Medulla oblongata (tissue), 1 donor: Measurements from ENCODE around the gene EFNA5.

Experiments used
- DNase-seq: peaks from one replicate; pipeline ENCODE4 v3.0.0-alpha.2; 2015; ENCODE audit errors: extremely low spot score

EFNA5 gene

DNA sequence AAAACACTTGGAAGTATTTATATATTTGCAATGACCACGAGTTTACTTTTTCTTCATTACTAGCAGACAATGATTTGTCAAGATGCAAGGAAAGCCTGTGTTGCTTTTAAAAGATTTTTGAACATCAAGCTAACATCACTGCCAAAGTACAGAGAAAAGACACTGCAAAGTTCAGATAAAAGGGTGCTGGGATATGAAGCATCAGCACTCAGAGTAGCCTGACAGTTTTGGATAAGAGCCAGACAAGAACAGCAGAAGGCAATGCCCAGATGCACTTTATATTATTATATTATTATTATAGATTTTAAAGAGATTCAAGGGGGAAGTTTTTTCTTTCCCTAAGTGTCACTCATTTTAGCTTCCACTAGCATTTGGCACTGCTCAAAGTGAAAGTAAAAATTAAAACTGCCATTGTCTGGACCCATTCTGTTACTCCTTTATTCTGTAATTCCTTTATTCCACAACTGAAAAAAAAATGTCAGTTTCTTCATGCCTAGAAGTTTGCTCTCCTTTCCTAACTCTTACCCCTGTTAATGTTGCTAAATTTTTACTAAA, 240.6 kb downstream of the EFNA5 start:
- no peak for DNase-seq

DNA sequence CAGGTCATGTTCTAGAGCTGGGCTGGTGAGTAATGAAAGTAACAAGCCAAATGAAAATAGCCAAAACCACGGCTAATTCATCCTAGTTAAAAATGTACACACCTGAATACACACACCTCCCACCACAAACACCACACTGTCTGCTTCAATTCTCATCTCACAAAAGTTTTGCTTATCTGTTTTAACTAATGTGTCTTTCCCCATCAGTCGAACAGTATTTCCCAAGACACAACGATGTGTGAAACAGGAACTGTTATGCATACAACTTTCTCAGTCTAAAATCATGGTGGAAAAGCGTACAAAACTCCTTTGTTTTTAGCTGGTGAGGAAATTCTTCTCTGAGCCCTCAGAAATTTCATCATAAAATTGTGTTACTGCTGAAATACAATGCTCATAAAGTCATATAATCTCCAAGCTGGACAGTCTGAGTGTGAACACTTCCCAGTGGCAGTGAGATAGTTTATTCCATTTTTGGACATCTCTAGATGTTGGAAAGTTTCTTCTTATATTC, 242.4 kb downstream of the EFNA5 start:
- DNase-seq: no peak

DNA sequence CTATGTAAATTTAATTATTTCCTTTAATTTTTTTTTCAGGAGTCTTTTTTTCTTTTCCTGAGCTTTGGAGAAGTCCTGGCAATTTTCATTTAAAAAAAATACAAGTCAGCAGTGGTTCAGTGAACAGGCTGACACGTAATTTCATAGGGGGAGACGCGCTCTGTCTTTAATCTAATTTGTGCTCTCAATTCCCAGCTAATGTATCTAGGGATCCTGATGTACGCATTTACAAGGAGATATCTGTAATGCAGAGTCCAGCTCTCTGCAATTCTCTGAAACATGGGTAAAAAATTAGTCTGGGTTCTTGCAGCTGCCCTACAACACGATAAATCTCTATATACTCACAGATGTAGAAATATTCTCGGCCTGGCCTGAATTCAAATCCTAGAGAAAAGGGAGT, 243.9 kb downstream of the EFNA5 start:
- no peak for DNase-seq

DNA sequence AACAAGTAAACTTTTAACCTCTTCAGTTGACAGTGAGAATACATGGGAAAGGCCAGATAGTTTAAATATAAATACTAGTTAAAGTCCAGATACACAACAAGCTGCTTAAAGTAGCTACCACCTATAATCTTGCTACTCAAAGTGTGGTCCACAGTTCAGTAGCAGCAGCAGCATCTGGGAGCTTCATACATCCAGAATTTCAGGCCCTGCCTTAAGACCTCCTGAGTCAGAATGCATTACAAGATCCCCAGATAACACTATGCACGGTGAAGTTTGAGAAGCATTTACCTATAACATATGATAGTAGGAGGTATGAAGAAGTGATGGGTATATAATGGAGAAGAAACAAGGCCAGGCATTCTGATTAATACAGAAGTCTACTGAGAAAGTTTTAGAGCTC, 244.5 kb downstream of the EFNA5 start:
- DNase-seq: no peak

DNA sequence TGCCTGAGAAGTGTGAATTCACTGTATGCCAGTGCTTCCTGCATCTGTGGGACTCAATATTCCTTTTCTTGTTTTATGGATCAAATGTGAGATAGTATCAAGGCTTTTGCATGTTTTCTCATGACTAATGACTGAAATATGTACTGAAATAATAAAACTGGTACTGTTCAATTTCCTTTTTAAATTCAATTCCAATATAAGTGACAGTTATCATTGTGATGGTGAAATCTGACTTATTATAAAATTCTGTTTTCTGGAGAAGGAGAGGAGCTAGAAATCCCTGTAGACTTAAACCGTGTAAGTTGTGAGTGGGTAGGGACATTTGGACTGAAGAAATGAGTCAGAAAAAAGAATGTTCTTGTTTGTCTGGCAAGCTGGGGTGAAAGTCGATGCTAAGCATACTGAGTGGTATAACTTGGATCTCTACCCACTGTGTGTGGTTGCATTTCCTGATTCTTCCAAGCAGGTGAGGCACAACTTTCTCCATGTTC, 245.2 kb downstream of the EFNA5 start:
- no peak for DNase-seq

DNA sequence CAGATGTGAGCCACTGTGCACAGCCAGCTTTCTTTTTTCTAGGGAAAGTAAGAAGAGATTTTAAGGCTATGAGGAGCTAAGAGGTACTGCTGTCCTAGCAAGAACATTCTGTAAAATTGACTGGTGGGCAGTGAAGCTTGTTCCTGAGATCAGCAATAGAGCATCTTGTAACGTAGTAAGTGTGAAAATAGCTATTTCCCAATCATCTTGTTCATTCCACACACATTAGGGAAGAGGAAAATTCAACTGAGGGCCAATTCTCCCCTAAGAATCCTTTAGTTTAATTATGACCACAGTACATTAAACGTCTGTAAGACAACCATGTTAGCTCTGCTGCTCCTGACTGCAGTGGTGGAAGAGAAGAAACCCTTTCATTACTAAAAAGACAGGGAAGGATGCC, 246.2 kb downstream of the EFNA5 start:
- DNase-seq: no peak

DNA sequence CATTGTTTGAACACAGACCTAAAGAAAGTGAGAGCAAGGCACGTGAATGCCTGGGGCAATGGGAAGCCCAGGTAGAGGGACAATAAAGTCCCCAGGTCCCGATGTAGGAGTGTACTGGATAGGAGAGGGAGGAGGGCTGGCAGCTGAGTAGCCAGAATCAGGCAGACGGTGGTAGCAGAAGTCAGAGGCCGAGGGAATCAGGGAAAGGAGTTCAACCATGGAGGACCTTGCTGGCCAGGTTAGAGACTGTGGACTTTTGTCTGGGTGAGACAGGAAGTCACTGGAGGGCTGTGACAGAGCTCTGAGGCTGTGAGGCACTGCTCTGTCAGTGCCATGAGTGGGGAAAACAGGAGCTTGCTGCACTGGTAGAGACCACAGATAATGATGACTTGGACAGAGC, 248.2 kb downstream of the EFNA5 start:
- DNase-seq: no peak

DNA sequence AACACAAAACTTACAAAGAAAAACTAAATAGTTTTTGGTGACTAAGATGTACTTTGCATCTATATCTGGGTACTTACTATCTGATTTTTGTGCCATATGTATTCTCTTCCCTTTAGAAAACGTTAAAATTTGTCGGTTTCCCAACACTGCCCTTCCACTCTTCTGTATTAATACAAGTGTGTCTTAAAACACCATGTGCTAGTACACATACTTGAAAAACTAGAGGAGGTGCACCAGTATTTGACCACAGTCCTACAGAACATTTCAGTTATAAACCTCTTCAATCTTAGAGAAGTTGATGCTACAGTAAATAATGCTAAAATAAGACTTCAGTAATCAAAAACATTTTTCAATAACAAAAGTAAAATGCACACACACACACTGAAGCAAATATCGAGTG, 251.2 kb downstream of the EFNA5 start:
- DNase-seq: no peak

DNA sequence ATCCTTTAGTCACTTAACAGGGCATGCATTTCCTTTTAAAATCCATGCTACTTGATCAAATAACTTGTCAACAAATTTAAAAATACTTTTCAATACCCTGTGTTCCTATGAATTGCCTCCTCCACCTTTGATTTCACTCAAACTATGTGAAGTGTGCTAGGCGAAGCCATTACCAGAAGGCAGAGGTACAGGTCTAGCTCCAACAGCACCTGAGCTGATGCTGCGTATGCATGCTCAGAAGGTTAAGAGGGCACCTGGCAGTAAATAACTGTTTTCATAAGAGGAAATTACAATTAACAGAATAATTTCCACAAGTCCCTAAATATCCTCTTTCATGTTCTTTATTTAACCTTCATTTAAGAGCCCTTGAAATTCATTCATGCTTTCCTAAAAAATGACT, 251.8 kb downstream of the EFNA5 start:
- no peak for DNase-seq

DNA sequence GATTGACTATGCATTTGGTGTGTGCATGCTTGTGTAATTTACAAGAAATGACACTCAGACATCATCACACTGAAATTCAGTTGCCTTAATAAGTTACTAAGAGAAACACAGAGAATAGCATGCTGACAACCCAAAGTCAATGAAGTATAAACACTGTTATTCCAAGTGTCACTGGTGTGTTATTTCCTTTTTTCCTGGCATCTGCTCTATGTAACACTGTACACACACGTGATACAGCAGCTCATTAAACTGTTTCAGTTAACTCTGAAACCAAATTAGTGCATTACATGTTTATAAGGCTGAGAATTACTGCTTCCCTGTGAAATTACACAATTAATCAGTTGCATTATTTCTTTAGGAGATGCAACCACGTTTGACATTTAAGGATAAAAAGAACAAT, 252.7 kb downstream of the EFNA5 start:
- no peak for DNase-seq

DNA sequence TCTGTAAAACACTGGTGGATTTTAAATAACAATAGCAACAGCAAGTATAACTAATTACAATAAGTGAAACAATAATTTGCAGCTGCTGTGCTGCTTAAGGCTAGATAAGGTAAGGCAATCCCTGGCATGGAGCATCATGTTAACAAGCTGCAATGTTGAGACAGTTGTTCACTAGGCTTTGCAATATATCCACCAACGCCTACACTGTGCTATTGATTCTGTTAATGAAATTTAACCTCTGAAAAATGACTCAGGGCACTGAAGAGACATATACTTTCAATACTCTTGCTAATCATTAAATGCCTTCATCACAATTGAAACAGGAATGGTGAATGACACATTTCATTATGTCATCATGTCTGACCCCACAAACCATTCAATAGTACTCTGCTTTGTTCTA, 255.0 kb downstream of the EFNA5 start:
- DNase-seq: no peak

DNA sequence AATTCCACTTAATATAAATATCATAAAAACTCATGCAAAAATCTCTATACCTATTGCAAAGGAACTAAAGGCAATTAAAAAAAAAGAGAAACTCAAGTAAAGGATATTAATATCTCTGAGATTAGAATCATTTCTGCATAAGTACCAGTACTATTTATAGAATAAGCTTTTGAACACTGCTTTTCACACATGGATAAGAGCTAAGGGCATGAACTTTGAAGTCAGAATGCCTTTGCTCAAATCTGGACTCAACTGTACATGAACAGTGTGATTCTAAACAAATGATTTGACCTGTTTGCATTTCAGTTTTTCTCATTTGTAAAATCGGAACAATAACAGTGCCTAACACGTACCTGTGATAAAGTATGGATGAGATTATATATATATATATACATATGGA, 255.9 kb downstream of the EFNA5 start:
- no peak for DNase-seq

DNA sequence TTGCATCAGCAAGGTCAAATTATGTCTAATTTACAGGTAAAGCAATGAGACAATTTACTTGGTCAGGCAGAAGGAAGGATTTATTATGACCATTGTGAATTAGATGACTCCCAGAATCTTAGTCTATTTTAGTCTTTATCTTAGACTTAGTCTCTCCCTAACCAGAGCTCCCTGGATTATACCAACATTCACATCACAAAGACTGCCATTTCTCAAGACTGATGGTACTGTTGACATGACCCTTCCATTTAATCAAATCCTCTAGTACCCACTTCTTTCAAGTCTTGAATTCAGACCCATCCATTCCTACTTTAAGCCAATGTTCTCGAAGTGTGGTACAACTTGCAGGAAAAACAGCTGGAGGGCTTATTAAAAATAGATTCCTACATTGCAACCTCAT, 257.0 kb downstream of the EFNA5 start:
- no peak for DNase-seq

DNA sequence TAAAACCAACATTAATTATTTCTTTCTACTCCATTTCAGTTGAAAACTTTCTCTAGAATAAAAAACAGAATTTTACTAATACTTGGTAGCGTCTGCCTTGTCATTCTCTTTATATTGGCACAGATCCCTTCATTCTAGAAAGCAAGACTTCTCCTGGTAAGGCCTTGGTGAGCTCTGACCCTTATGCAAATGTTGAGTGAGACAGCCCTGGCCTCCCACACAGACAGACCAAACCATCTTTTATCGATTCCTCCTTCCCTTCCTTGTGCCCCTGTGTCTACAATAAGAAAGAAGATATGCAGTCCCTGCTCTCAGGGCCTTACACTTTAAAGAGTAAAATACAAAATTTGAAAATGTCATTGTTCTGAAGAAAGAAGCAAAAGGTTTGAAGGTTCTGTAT, 262.2 kb downstream of the EFNA5 start:
- DNase-seq: no peak

DNA sequence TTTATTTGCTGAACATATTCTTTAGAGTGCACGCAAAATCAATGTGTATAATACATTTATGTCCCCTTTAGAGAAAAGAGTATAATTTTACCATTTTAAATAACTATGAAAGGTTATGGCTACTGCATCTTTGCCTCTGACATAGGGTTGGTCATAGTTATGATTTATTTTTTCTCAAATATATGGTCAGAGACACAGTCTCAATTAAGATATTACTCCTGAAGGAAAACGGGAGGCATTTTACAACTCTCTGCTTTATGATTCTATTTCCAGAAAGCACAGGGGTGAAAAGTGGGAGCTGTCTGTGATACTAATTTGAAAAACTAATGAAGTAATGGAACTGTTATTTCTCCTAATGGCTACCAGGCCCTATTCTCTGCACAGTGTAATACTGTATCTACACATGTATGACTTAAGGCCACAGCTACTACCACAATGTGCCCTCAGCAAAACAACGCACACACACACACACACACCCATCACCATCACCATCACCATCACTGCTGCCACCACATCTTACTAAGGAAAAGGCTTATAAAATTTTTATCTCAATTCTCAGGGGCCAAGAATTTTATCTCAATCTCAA, 262.9 kb downstream of the EFNA5 start:
- no peak for DNase-seq

DNA sequence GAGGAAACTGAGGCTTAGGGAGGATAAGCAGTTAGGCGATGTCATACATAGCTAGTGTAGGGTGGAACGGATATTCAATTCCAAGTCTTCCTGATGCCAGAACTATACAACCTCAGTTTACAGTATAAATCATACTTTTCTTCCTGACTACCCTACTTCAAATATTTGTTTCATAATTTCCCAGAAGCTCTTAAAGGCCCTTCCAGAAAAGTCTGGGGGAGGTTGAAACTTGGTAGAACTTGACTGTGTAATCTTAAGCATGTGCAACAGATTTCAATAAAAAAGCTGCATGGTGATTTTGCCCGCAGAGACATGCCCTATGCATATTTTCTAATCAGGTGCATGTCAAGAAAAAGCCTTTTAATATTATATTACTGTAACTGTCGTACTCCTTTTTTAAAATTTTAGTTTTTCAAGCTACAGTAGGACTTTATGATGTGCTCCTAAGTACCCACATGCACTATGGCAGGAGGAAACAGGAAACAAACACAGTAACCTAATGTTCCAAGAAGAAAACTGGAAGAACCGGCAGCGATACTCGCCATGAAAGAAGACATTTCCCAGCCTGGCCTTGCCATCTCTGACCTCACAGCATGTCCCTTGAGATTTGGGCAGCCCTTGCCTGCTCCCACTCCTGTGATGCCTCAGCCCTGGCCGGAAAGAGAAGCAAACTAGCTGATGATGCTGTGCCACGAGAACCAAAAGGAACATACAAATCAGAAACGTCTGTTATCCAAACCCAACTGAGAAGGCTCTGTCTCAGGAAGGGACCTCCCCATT, 266.0 kb downstream of the EFNA5 start:
- DNase-seq: no peak

DNA sequence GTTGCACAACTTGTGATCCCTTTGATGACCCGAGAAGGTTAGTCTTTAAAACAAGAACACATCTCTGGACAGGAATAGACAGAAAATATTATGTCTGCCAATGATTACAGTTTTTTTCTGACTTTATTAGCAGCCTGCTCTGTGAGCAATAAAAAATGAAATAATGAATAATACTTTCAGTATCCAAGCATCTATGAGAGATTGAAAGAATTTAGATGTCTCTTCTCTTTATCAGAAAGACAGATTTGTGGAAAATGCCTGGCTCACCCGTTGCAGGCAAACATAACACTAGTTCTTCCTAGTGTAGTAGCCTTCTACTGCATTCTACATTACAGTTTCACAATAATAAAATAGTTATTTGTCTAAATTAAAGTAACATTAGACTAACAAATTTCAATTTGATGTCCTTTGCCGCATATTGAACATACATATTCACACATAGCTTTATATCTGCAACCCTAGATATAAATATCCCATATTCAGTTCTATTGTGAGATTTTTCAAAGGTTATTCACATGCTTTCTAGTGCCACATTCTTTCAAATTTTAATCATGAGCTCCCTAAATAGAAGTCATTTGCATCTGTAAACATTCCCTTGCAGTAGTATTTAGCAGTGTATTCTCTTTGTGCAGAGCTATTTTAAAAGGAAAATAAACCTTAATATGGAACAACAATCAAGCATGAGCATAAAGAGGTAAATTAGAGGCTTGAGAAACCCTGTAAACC, 267.3 kb downstream of the EFNA5 start:
- DNase-seq: no peak

DNA sequence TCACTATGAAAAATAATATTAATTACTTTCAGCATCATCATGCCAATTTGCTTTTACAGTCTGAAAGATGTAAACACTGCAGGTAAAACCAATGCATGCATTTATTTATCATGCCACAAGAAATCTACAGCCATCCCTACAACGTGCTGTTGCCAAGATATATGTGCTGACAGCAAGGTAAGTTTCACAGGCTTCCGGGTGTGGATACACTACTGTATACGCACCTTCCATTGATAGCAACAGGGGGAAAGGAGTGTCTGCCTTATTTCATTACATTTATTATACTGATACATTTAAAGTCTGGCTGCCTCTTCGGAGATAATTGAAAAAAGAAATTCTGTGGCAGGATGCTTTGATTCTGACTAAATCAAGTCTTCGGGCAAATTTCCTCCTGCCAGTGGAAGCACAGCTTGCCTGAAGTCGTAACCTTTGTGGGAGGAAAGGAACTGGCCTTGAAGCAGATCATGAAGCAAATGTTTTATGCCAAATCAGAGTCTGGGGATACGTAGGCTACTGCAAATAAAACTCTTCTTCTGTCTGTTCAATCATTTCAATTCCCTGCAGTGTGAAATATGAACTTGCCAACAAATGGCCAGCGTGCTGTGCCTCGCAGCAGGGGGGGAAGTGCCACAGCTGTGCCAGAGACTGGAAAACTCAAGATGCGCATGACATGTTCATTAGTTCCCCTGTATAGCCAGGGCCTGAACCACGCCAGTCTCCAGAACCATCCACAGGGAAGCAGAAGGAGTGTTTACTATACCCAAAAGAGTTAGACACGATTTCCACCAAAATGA, 268.1 kb downstream of the EFNA5 start:
- DNase-seq: no peak

DNA sequence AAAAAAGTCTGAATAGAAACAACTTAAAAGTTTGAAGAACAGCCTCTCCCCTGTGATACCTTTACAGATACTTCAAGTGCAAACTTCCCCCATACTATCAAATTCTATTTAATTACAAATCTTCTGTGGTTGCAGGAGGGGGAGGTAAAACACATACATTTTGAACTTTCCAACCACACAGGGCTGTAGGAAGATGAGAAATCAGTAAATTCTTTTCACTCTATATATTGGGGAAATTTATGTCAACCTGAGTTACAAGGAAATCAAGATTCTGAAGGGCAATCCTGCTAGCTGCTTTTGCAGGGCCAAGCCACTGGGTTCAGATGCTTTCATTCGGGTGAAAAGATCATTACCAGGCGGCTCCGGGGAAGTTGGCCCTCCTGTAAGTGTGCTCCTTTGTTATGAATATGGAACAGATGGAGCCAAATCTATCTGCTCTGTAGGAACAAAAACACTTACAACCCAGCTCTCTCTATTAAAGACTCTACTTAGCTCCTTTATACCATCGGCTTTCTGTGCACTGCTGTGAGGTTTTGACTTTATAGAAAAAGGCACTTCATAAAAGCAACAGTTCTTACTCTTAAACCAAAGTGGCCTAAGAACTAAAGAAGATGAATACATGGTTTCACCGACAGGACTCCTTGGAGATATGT, 269.1 kb downstream of the EFNA5 start:
- DNase-seq: no peak

DNA sequence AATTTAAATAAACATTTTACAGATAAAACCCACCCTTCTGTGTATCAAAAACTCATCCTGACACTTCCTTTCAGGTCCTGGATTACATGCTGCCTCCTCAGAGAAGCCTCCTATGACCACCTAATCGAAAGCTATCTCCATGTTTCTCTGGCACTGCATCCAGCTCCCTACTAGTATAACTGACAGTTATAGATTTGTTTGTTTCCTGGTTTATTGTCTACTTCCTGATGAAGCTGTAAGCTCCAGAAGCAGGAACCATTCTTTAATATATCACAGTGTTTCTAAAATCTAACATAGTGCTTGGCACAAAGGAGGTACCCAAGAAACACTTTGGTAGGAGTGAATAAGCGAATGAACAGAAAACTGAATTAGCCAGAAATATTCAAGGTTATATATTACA, 270.4 kb downstream of the EFNA5 start:
- DNase-seq: no peak

DNA sequence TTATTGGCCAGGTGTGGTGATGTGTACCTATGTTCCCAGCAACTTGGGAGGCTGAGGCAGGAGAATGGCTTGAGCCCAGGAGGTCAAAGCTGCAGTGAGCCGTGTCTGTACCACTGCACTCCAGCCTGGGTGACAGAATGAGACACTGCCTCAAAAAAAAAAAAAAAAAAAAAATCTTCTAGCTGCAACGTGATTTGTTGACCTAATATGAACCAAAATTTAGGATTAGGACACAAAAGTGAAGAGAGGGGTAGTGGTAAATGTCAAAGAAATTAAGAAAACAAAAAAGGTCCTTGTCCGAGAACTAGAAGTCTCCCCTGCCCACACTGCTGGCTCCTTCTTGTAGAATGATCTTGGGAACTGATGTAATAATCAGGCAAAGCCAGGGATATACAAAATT, 272.0 kb downstream of the EFNA5 start:
- DNase-seq: no peak
